Skeletal muscle satellite cell (primary cell): Measurements from ENCODE around the gene SDK2.
A peak's percentile ranks its signal among the peaks of the same experiment; 100 is the strongest.

ENCODE experiments used
- H3K27me3 ChIP-seq: 2 replicates; pipeline ENCODE4 v1.7.0; 2013; ENCODE audit warnings: low read length; ENCODE audit not compliant: control insufficient read depth, insufficient read depth
- H3K36me3 ChIP-seq: 2 replicates; pipeline ENCODE4 v1.7.0; 2013; ENCODE audit warnings: mild to moderate bottlenecking, control low read depth, low read length; ENCODE audit not compliant: insufficient read depth
- H3K4me1 ChIP-seq: 2 replicates; pipeline ENCODE4 v1.7.0; 2013; ENCODE audit warnings: low read length; ENCODE audit not compliant: control insufficient read depth, insufficient read depth
- H3K4me2 ChIP-seq: 2 replicates; pipeline ENCODE4 v1.7.0; 2013; ENCODE audit warnings: mild to moderate bottlenecking, low read length
- H3K4me3 ChIP-seq: 2 replicates; pipeline ENCODE4 v1.7.0; 2013; ENCODE audit warnings: low read length
- H3K9ac ChIP-seq: 2 replicates; pipeline ENCODE4 v1.7.0; 2013; ENCODE audit warnings: mild to moderate bottlenecking, low read depth, low read length, moderate library complexity
- H3K9me3 ChIP-seq: replicated peaks from 2 replicates; pipeline ENCODE4 v1.7.0; 2013; ENCODE audit warnings: mild to moderate bottlenecking, control low read depth, low read length

SDK2 gene

GRCh38 chr17:73293031-73293430, 351.2 kb downstream of the SDK2 start:
- Histone ChIP-seq H3K9ac (peak overlapping the region; percentile 4), H3K27me3 (no peaks in the 10 kb centered on the region), H3K4me2 (peak overlapping the region; percentile 40), H3K4me3 (no peak overlapping the region), H3K4me1 (peaks cover 67% of the 10 kb centered on the region), H3K36me3 (peaks cover 3% of the 10 kb centered on the region), H3K9me3 (no peaks in the 10 kb centered on the region)

GRCh38 chr17:73292031-73292531, 352.2 kb downstream of the SDK2 start:
- H3K4me1 ChIP-seq, result peaks cover 74% of the 10 kb centered on the region
- H3K9me3 ChIP-seq, result no peaks in the 10 kb centered on the region
- H3K4me2 ChIP-seq, result peak overlapping the region; percentile 88
- no peaks in the 10 kb centered on the region for H3K27me3 ChIP-seq
- H3K36me3 ChIP-seq, result peaks cover 3% of the 10 kb centered on the region
- peak overlapping the region; percentile 87 for H3K9ac ChIP-seq
- peak overlapping the region; percentile 62 for H3K4me3 ChIP-seq

- H3K9ac ChIP-seq, result peak overlapping the region; percentile 87
These were observed 352.9 kb downstream of the SDK2 start for GRCh38 chr17:73291260-73291801.

GRCh38 chr17:73290399-73291259, 353.6 kb downstream of the SDK2 start:
- Histone ChIP-seq H3K36me3 (peaks cover 12% of the 10 kb centered on the region), H3K4me3 (peak overlapping the region; percentile 14), H3K9me3 (no peaks in the 10 kb centered on the region), H3K4me1 (peaks cover 85% of the 10 kb centered on the region), H3K4me2 (peak overlapping the region; percentile 88), H3K9ac (peak overlapping the region; percentile 8), H3K27me3 (no peaks in the 10 kb centered on the region)

More at GRCh38 chr17:73291260-73291801, 352.9 kb downstream of the SDK2 start:
- Histone ChIP-seq H3K4me2 (peak overlapping the region; percentile 88), H3K27me3 (no peaks in the 10 kb centered on the region), H3K36me3 (peaks cover 5% of the 10 kb centered on the region), H3K4me1 (peaks cover 81% of the 10 kb centered on the region), H3K9me3 (no peaks in the 10 kb centered on the region), H3K4me3 (peak overlapping the region; percentile 62)

DNA sequence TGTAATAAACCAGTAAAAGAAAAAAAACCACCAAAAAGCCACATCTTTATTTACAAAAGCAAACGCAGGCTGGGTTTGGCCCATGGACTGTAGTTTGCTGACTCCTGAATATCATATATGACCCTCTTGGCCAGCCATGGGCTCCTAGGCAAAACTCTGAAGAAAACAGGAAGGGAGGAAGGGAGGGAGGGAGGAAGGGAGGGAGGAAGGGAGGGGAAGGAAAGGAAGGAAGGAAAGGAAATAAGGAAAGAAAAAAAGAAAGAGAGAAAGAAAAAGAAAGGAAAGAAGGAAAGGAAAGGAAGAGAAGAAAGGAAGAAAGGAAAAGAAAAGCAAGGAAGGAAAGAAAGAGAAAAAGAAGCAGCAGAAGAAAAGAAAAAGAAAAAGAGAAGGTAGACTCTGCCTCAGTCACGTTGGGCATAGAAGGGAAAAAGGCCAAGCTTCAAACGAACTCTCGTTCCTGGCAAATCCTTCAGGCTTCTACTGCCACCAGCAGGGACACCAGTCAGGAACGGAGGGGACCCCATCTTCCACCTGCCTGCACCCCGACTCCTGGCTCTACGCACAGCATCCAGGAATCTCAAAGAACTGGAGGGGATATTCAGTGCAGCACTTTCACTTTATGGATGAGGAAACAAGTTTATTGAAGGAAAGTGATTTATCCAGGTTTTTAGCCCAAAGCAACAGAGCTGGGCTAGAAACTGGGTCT, 354.5 kb downstream of the SDK2 start:
- Histone ChIP-seq H3K4me1 (peaks cover 85% of the 10 kb centered on the region), H3K9ac (peak overlapping the region; percentile 26), H3K36me3 (peaks cover 21% of the 10 kb centered on the region), H3K4me3 (peak overlapping the region; percentile 17), H3K27me3 (no peaks in the 10 kb centered on the region), H3K4me2 (peak overlapping the region; percentile 88), H3K9me3 (no peaks in the 10 kb centered on the region)

DNA sequence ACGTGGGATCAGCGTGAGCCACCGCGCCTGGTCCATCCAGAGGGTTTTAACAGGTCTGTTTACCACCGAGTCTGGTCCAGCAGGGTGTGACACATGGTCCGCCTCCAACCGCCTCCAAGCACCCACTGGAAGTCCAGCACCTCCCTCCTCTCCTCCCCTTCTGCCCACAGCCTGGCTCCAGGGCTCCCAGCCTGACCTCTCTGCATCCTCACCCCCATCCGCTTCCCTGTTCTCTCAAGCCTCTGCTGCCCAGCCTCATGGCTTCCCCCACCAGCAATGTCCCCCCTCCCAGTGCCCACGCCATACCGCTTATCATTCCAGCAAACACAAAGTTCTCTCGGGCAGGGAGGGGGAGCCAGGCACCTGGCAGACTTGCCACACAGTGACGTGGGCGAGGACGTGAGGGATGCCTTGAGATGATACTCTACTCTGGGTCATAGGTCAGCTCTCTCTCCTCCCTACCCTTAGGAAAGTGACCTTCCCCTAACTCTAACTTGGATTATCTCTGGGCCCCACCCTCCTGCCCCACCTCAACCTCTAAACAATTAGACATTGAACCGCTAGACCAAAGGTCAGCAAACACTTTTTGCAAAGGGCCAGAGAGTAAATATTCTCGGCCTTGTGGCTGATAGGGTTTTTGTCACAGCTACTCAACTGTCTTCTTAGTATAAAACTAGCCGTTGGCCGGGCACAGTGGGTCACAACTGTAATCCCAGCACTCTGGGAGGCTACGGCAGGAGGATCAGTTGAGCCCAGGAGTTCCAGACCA, 355.5 kb downstream of the SDK2 start:
- H3K9ac ChIP-seq, result peak overlapping the region; percentile 20
- peaks cover 77% of the 10 kb centered on the region for H3K4me1 ChIP-seq

GRCh38 chr17:73286863-73287296, 357.4 kb downstream of the SDK2 start:
- H3K36me3 ChIP-seq, result peaks cover 42% of the 10 kb centered on the region
- H3K4me2 ChIP-seq, result peak overlapping the region; percentile 59
- no peak overlapping the region for H3K4me3 ChIP-seq
- H3K9ac ChIP-seq, result peak overlapping the region; percentile 1
- peaks cover 59% of the 10 kb centered on the region for H3K4me1 ChIP-seq
- no peaks in the 10 kb centered on the region for H3K9me3 ChIP-seq
- no peaks in the 10 kb centered on the region for H3K27me3 ChIP-seq

More for the DNA sequence above, 355.5 kb downstream of the SDK2 start:
- Histone ChIP-seq H3K4me3 (no peak overlapping the region), H3K36me3 (peaks cover 29% of the 10 kb centered on the region), H3K9me3 (no peaks in the 10 kb centered on the region), H3K27me3 (no peaks in the 10 kb centered on the region), H3K4me2 (peak overlapping the region; percentile 6)

DNA sequence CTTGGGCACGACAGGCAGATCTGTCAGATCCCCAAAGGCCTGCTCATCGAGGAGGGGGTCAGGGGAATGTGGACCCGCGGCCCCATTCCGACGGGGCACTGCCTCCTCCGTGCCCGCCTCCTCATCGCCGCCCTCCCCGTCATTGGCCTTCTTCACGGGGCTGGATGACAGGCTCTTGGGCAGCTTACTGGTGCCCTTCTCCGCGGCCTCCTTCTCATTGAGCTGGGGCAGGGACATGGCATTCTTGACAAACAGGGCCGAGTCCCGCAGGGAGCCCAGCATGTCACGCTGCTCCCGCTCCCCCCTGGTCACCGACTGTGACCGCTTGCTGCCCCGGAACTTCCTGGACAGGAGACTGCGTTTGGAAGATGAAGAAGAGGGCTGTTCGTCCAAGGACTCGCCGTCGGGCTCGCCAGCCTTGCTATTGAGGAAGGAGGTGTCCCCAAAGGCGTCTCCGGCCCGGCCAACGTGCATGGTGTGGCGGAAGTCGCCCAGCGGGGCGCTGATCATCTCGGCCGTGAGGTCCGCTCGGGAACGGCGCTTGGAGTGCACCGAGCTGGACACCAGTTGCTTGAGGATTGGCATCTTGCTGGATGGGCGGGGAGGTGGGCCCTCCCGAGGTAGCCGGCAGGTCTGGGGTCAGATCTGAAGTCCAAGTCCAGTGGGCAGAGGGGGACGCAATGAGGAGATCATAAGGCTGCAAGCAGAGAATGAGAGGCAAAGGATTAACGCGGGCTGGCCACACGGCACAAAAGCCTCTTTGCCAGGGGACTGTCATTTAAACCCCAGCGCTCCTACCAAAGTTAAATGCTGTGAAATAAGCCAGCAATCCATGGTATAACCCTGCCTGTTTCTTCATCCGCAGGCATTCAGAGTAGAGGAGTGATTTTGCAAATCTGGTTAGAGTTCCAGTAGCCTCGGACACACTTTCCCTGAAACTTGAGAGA, 358.1 kb downstream of the SDK2 start:
- Histone ChIP-seq H3K4me1 (peaks cover 52% of the 10 kb centered on the region), H3K4me3 (no peak overlapping the region), H3K9me3 (no peaks in the 10 kb centered on the region), H3K4me2 (peak overlapping the region; percentile 59), H3K27me3 (no peaks in the 10 kb centered on the region), H3K9ac (peak overlapping the region; percentile 1), H3K36me3 (peaks cover 43% of the 10 kb centered on the region)

- Histone ChIP-seq H3K9ac (no peak overlapping the region), H3K9me3 (no peaks in the 10 kb centered on the region), H3K4me3 (no peak overlapping the region), H3K27me3 (no peaks in the 10 kb centered on the region), H3K4me1 (peaks cover 46% of the 10 kb centered on the region), H3K4me2 (no peak overlapping the region), H3K36me3 (peaks cover 43% of the 10 kb centered on the region)
These were observed 358.7 kb downstream of the SDK2 start for GRCh38 chr17:73285603-73285908.

DNA sequence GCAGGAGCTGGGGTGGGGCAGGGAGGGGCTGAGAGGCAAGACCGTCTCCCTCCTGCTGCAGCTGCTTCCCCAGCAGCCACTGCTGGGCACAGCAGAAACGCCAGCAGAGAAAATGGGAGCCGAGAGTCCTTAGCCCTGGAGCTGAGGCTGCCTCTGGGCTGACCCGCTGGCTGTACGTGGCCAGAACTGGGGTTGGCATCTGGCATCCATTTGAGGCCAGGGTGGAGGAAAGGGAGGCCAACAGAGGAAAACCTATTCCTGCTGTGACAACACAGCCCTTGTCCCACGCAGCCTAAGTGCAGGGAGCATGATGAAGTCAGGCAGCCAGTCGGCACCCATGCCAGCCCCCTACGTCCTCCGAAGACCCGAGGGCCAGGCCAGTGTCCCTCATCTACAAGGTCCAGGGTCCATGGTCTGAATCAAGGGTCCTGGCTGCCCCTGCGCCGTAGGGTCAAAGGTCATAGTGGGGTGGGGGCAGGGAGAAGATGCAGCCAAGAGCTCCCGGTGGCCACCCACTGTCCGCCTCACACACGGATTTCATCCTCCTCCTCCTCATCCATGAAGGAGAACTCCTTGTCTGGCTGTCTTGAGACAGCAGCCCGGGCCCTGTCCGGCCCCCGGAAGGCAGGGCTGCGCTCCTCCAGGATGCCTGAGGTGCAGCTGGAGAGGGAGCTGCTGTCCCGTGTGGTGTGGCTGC, 359.2 kb downstream of the SDK2 start:
- Histone ChIP-seq H3K4me3 (no peak overlapping the region), H3K36me3 (peaks cover 45% of the 10 kb centered on the region), H3K9me3 (no peaks in the 10 kb centered on the region), H3K9ac (no peak overlapping the region), H3K4me2 (no peak overlapping the region), H3K4me1 (peaks cover 41% of the 10 kb centered on the region), H3K27me3 (no peaks in the 10 kb centered on the region)
